NCI-H1417 treated with DMSO at 0.1 percent for 48 hours (cell line): ENCODE measurements around the gene CDHR3.
"Not testable (repeated sequence)": the region's sequence is repeated elsewhere in the genome, so short reads cannot be mapped to it uniquely, and the experiment has no call there.

Source experiments
- DNase-seq: peaks from one replicate; lab custom pipeline; 2025; lab: John Stamatoyannopoulos, UW

CDHR3 gene

GRCh38 chr7:105963038-105963667, at the start of gene CDHR3:
Gene CDHR3, plus strand, starts transcription at chr7:105963264. Its CDS starts 55 bp downstream, at chr7:105963319.
- no peak for DNase-seq

- no peak for DNase-seq
These were observed 49.1 kb upstream of the CDHR3 start for GRCh38 chr7:105913947-105914346.

- no peak for DNase-seq
These were observed 46.5 kb upstream of the CDHR3 start for GRCh38 chr7:105916603-105917002.

- no peak for DNase-seq
These were observed 45.4 kb upstream of the CDHR3 start for GRCh38 chr7:105917659-105918058.

GRCh38 chr7:105920766-105921165, 42.3 kb upstream of the CDHR3 start:
- no peak for DNase-seq

- no peak for DNase-seq
These were observed 38.1 kb upstream of the CDHR3 start for GRCh38 chr7:105924945-105925344.

GRCh38 chr7:105926131-105926530, 36.9 kb upstream of the CDHR3 start:
- DNase-seq: no peak

GRCh38 chr7:105931179-105931578, 31.9 kb upstream of the CDHR3 start:
- no peak for DNase-seq

GRCh38 chr7:105932835-105933477, 30.1 kb upstream of the CDHR3 start:
- no peak for DNase-seq

GRCh38 chr7:105934572-105935185, 28.4 kb upstream of the CDHR3 start:
- peak; percentile 20 for DNase-seq

- DNase-seq: peak; percentile 79
These were observed 27.8 kb upstream of the CDHR3 start for GRCh38 chr7:105935250-105935649.

GRCh38 chr7:105937411-105937810, 25.7 kb upstream of the CDHR3 start:
- DNase-seq: no peak

GRCh38 chr7:105940109-105940508, 23.0 kb upstream of the CDHR3 start:
- DNase-seq: no peak

GRCh38 chr7:105941596-105941995, 21.5 kb upstream of the CDHR3 start:
- DNase-seq: no peak

- DNase-seq: no peak
These were observed 19.6 kb upstream of the CDHR3 start for GRCh38 chr7:105943486-105943885.

GRCh38 chr7:105945848-105946247, 17.2 kb upstream of the CDHR3 start:
- DNase-seq: no peak

- no peak for DNase-seq
These were observed 11.5 kb upstream of the CDHR3 start for GRCh38 chr7:105951597-105951996.

GRCh38 chr7:105952917-105953595, 10.0 kb upstream of the CDHR3 start:
- no peak for DNase-seq

- no peak for DNase-seq
These were observed 8.4 kb upstream of the CDHR3 start for GRCh38 chr7:105954711-105955110.

- DNase-seq: not testable (repeated sequence)
These were observed 7.2 kb upstream of the CDHR3 start for GRCh38 chr7:105955651-105956466.

- no peak for DNase-seq
These were observed 5.1 kb upstream of the CDHR3 start for GRCh38 chr7:105958012-105958411.

- no peak for DNase-seq
These were observed 711 bp upstream of the CDHR3 start for GRCh38 chr7:105962353-105962752.
